Natural killer cell (primary cell): ENCODE results near the gene SAMD15. TPM values are rescaled to one million over a fixed set of nuclear protein-coding genes. Genes with fewer than 3 reads are reported as not detected.

Experiments used
- ATAC-seq, 3 donors: fragments of 150-1000 bp in 2 of 3; fragments of 200-7000 bp in 1 of 3; cut with Tn5 transposase; 1 replicate in 1 of 3; 2 replicates in 2 of 3; pipeline ENCODE4 v1.10.0; 2021; ENCODE audit warnings: mild to moderate bottlenecking in 2 of 3, moderate library complexity in 2 of 3
- DNase-seq, 2 donors: peaks; one replicate each; pipeline versions ENCODE4 v3.0.0 to v3.0.0-alpha.2; 2013 to 2021; ENCODE audit warnings: mixed read lengths in 1 of 2
- H3K27ac ChIP-seq: one replicate; pipeline ENCODE4 v1.5.1; 2013; ENCODE audit warnings: mild to moderate bottlenecking, low read length
- H3K27me3 ChIP-seq: one replicate; pipeline ENCODE4 v1.6.1; 2013; ENCODE audit warnings: low read length; ENCODE audit not compliant: control insufficient read depth, insufficient read depth
- H3K36me3 ChIP-seq: one replicate; pipeline ENCODE4 v1.6.1; 2013; ENCODE audit warnings: low read length; ENCODE audit not compliant: control insufficient read depth, insufficient read depth
- H3K4me1 ChIP-seq: one replicate; pipeline ENCODE4 v1.6.1; 2013; ENCODE audit warnings: low read length; ENCODE audit not compliant: control insufficient read depth, insufficient read depth
- H3K4me3 ChIP-seq: one replicate; pipeline ENCODE4 v1.5.1; 2013; ENCODE audit warnings: low read length
- H3K9me3 ChIP-seq: one replicate; pipeline ENCODE4 v1.6.1; 2013; ENCODE audit warnings: low read length; ENCODE audit not compliant: control insufficient read depth, insufficient read depth
- H3K27ac Mint-ChIP-seq, 2 donors: one replicate each; pipeline ENCODE4 v1.8.0; 2022; ENCODE audit warnings: mild to moderate bottlenecking in 2 of 2, mixed read lengths in 2 of 2, moderate library complexity in 1 of 2
- H3K27me3 Mint-ChIP-seq, 2 donors: one replicate each; pipeline ENCODE4 v1.8.0; 2022; ENCODE audit warnings: low read depth in 2 of 2, mixed read lengths in 2 of 2
- H3K36me3 Mint-ChIP-seq: one replicate; pipeline ENCODE4 v1.8.0; 2022; ENCODE audit warnings: mixed read lengths
- H3K4me1 Mint-ChIP-seq, 2 donors: one replicate each; pipeline ENCODE4 v1.8.0; 2022; ENCODE audit warnings: mixed read lengths in 2 of 2
- H3K4me3 Mint-ChIP-seq: one replicate; pipeline ENCODE4 v1.8.0; 2022; ENCODE audit warnings: mild to moderate bottlenecking, moderate library complexity, mixed read lengths
- H3K9me3 Mint-ChIP-seq, 2 donors: one replicate each; pipeline ENCODE4 v1.8.0; 2022; ENCODE audit warnings: mixed read lengths in 2 of 2
- WGBS: methylation state at CpG from one replicate; pipeline ENCODE4 v1.1.7; 2013; ENCODE audit warnings: missing lambda C conversion rate; ENCODE audit not compliant: insufficient coverage; 5-methylcytosine and 5-hydroxymethylcytosine counted together
- intact Hi-C: fragments of 100-400 bp; cut with micrococcal nuclease; formaldehyde crosslinking; loops from one replicate; pipeline ENCODE4 v1.14.2; 2022
- total RNA-seq, 4 donors: library from RNA; stranded (reverse); fragments of 120-200 nt in 1 of 4; gene quantifications; one replicate each; pipeline versions ENCODE4 v1.2.3 to v1.2.4, GENCODE V29; 2013 to 2022
- TF ChIP-seq, protein P1 (sequence below): fragments of 200-600 bp; IDR thresholded peaks from one replicate; pipeline ENCODE4 v1.8.0; 2022; ENCODE audit warnings: antibody characterized with exemption

Gene SAMD15
- total RNA-seq, 3 donors from 2014 or later (not counting 1 experiment from before 2014, with no cell fraction given) = 0.09 to 0.54 (median 0.40) TPM

- Mint-ChIP-seq H3K4me3 (no peak overlapping the region), H3K4me1 (no peaks in the 10 kb centered on the region), H3K36me3 (peaks cover 2% of the 10 kb centered on the region), H3K9me3 (no peaks in the 10 kb centered on the region), H3K27ac (no peak overlapping the region), H3K27me3 (no peaks in the 10 kb centered on the region)
- ATAC-seq = no peak
- TF ChIP-seq, protein P1, sequence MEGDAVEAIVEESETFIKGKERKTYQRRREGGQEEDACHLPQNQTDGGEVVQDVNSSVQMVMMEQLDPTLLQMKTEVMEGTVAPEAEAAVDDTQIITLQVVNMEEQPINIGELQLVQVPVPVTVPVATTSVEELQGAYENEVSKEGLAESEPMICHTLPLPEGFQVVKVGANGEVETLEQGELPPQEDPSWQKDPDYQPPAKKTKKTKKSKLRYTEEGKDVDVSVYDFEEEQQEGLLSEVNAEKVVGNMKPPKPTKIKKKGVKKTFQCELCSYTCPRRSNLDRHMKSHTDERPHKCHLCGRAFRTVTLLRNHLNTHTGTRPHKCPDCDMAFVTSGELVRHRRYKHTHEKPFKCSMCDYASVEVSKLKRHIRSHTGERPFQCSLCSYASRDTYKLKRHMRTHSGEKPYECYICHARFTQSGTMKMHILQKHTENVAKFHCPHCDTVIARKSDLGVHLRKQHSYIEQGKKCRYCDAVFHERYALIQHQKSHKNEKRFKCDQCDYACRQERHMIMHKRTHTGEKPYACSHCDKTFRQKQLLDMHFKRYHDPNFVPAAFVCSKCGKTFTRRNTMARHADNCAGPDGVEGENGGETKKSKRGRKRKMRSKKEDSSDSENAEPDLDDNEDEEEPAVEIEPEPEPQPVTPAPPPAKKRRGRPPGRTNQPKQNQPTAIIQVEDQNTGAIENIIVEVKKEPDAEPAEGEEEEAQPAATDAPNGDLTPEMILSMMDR = no peak
- Histone ChIP-seq H3K36me3 (peaks cover 24% of the 10 kb centered on the region), H3K4me3 (no peak overlapping the region), H3K27ac (no peak overlapping the region), H3K27me3 (no peaks in the 10 kb centered on the region), H3K4me1 (no peaks in the 10 kb centered on the region), H3K9me3 (no peaks in the 10 kb centered on the region)
- WGBS = 100% methylated on average over 2 of the region's 3 CpGs
- intact Hi-C loops = no loop called here
- no peak for DNase-seq
Observed at GRCh38 chr14:77337880-77338279, 39.3 kb upstream of the SAMD15 start.

DNA sequence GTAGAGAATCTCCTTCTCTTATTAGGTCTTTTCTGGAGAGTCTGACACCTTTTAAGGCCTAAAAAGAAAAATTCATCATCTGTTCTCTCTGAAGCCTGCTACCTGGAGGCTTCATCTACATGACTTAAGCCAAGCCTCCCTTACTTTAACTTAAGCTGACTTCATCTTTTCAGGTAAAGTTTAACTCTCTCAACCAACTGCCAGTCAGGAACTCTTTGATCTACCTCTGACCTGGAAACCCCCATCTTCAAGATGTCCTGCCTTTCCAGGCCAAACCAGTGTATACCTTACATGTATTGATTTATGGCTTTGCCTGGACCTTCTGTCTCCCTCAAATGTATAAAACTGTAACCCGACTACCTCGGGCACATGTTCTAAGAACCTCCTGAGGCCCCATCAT, 38.9 kb upstream of the SAMD15 start:
- Histone ChIP-seq H3K36me3 (peaks cover 24% of the 10 kb centered on the region), H3K4me1 (no peaks in the 10 kb centered on the region), H3K27me3 (no peaks in the 10 kb centered on the region), H3K4me3 (no peak overlapping the region), H3K9me3 (no peaks in the 10 kb centered on the region), H3K27ac (no peak overlapping the region)
- H3K27ac Mint-ChIP-seq = no peak overlapping the region
- TF ChIP-seq, protein P1 = no peak
- peaks cover 6% of the 10 kb centered on the region for H3K36me3 Mint-ChIP-seq
- ATAC-seq (no peak), DNase-seq (no peak)
- WGBS = 89% methylated on average over 2 of the region's 2 CpGs
- H3K4me1 Mint-ChIP-seq = no peaks in the 10 kb centered on the region
- no peaks in the 10 kb centered on the region for H3K9me3 Mint-ChIP-seq
- intact Hi-C loops = no loop called here
- no peaks in the 10 kb centered on the region for H3K27me3 Mint-ChIP-seq
- H3K4me3 Mint-ChIP-seq = no peak overlapping the region

GRCh38 chr14:77339407-77339806, 37.8 kb upstream of the SAMD15 start:
- Mint-ChIP-seq H3K27ac (no peak overlapping the region), H3K9me3 (no peaks in the 10 kb centered on the region), H3K27me3 (no peaks in the 10 kb centered on the region), H3K4me1 (peaks cover 0 to 5% of the 10 kb centered on the region in 2 donors), H3K36me3 (peaks cover 9% of the 10 kb centered on the region), H3K4me3 (no peak overlapping the region)
- 100% methylated on average over 1 of the region's 1 CpG for WGBS
- H3K27ac ChIP-seq = no peak overlapping the region
- H3K4me3 ChIP-seq = no peak overlapping the region
- TF ChIP-seq, protein P1 = no peak
- H3K27me3 ChIP-seq = no peaks in the 10 kb centered on the region
- H3K36me3 ChIP-seq = peaks cover 24% of the 10 kb centered on the region
- intact Hi-C loops = no loop called here
- DNase-seq (no peak), ATAC-seq (no peak)
- no peaks in the 10 kb centered on the region for H3K9me3 ChIP-seq
- H3K4me1 ChIP-seq = no peaks in the 10 kb centered on the region

DNA sequence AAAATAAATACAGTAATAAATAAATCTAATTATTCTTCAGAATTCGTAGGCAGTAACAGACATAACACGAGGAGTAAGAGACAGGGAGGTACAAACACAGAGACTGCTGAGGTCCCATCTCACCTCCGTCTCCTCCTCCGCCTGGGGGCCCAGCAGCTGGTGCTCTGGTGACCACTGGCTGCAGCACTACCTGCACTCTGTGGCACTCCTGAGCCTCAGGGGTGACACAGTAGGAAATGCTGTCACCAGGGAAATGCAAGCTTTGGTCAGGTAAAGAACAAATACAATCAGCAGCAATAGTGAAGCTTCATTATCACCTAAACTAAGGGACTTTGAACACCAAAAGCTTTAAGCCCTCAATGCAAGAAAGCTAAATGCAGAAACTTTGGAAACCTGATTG, 36.8 kb upstream of the SAMD15 start:
- no peaks in the 10 kb centered on the region for H3K9me3 ChIP-seq
- H3K4me1 ChIP-seq = no peaks in the 10 kb centered on the region
- intact Hi-C loops = no loop called here
- no peak overlapping the region for H3K27ac Mint-ChIP-seq
- H3K4me3 ChIP-seq = no peak overlapping the region
- 95% methylated on average over 4 of the region's 4 CpGs for WGBS
- H3K4me1 Mint-ChIP-seq = peaks cover 0 to 5% of the 10 kb centered on the region in 2 donors
- H3K27me3 Mint-ChIP-seq = no peaks in the 10 kb centered on the region
- peaks cover 9% of the 10 kb centered on the region for H3K36me3 Mint-ChIP-seq
- H3K9me3 Mint-ChIP-seq = no peaks in the 10 kb centered on the region
- DNase-seq (no peak), ATAC-seq (no peak)
- H3K4me3 Mint-ChIP-seq = no peak overlapping the region
- peaks cover 24% of the 10 kb centered on the region for H3K36me3 ChIP-seq
- TF ChIP-seq, protein P1 = no peak
- H3K27me3 ChIP-seq = no peaks in the 10 kb centered on the region
- H3K27ac ChIP-seq = no peak overlapping the region
